ENCODE results near the gene ADAMTS17.

GRCh38 chr15:100314809-100315400, 26.9 kb downstream of the ADAMTS17 start:
- TF ChIP-seq CTCF (IDR thresholded peaks at IDR 0.05) = no peak
- TF ChIP-seq POLR2A (IDR thresholded peaks at IDR 0.05) = no peak

All from heart left ventricle (tissue), 13 donors.